HepG2 (cell line): ENCODE measurements around the gene APBB1.

ENCODE experiments used
- ARNT2 ChIP-seq: sonication (generic); formaldehyde crosslinking; IDR thresholded peaks from 2 replicates; pipeline ENCODE4 v1.8.0; 2022; ENCODE audit warnings: mild to moderate bottlenecking, low read depth, missing genetic modification reagents, moderate library complexity
- ARNTL ChIP-seq: sonication (generic); formaldehyde crosslinking; IDR thresholded peaks from 2 replicates; pipeline ENCODE4 v1.4.0; 2020; ENCODE audit warnings: mild to moderate bottlenecking, missing genetic modification reagents
- BHLHE40 ChIP-seq: IDR thresholded peaks from 2 replicates; pipeline ENCODE4 v1.6.1; 2011; ENCODE audit warnings: low read length, improper control_type of control experiment
- EHMT2 ChIP-seq: fragments of 200-600 bp; sonication (generic); IDR thresholded peaks from 2 replicates; pipeline ENCODE4 v1.7.0; 2017; ENCODE audit warnings: antibody characterized with exemption, low read depth, low read length, borderline replicate concordance
- EP300 ChIP-seq, 3 experiments: sonication (generic) in 1 of 3; formaldehyde crosslinking in 1 of 3; IDR thresholded peaks; 2 replicates each; pipeline versions ENCODE4 v1.5.1 to v1.6.1; 2011 to 2020; ENCODE audit warnings: low read depth in 2 of 3, low read length in 2 of 3, borderline replicate concordance in 1 of 3, improper control_type of control experiment in 1 of 3, mild to moderate bottlenecking in 1 of 3, missing genetic modification reagents in 1 of 3, moderate library complexity in 1 of 3
- MTA3 ChIP-seq: sonication (generic); formaldehyde crosslinking; IDR thresholded peaks from 2 replicates; pipeline ENCODE4 v1.4.0; 2020; ENCODE audit warnings: missing genetic modification reagents
- NFYB ChIP-seq: sonication (generic); formaldehyde crosslinking; IDR thresholded peaks from 2 replicates; pipeline ENCODE4 v1.4.0; 2020; ENCODE audit warnings: missing genetic modification reagents
- NRL ChIP-seq: sonication (generic); formaldehyde crosslinking; IDR thresholded peaks from 2 replicates; pipeline ENCODE4 v1.5.0; 2020; ENCODE audit warnings: missing genetic modification reagents, mild to moderate bottlenecking, moderate library complexity, borderline replicate concordance
- ZBTB7B ChIP-seq: sonication (generic); formaldehyde crosslinking; IDR thresholded peaks from 2 replicates; pipeline ENCODE4 v1.4.0; 2020; ENCODE audit warnings: missing genetic modification reagents
- ZNF607 ChIP-seq: sonication (generic); formaldehyde crosslinking; IDR thresholded peaks from 2 replicates; pipeline ENCODE4 v1.5.1; 2020; ENCODE audit warnings: missing genetic modification reagents, mild to moderate bottlenecking, borderline replicate concordance
- ZNF777 ChIP-seq: sonication (generic); formaldehyde crosslinking; IDR thresholded peaks from 2 replicates; pipeline ENCODE4 v1.4.0; 2020; ENCODE audit warnings: missing genetic modification reagents
- TF ChIP-seq, protein P1 (sequence below): sonication (generic); formaldehyde crosslinking; IDR thresholded peaks from 2 replicates; pipeline ENCODE4 v1.5.0; 2020; ENCODE audit warnings: missing genetic modification reagents
- TF ChIP-seq, protein P2 (sequence below): sonication (generic); IDR thresholded peaks from 2 replicates; pipeline ENCODE4 v1.6.1; 2016; ENCODE audit warnings: low read depth, borderline replicate concordance
- TF ChIP-seq, protein P3 (sequence below): sonication (generic); formaldehyde crosslinking; IDR thresholded peaks from 2 replicates; pipeline ENCODE4 v1.5.0; 2020; ENCODE audit warnings: mild to moderate bottlenecking, missing genetic modification reagents, moderate library complexity

DNA sequence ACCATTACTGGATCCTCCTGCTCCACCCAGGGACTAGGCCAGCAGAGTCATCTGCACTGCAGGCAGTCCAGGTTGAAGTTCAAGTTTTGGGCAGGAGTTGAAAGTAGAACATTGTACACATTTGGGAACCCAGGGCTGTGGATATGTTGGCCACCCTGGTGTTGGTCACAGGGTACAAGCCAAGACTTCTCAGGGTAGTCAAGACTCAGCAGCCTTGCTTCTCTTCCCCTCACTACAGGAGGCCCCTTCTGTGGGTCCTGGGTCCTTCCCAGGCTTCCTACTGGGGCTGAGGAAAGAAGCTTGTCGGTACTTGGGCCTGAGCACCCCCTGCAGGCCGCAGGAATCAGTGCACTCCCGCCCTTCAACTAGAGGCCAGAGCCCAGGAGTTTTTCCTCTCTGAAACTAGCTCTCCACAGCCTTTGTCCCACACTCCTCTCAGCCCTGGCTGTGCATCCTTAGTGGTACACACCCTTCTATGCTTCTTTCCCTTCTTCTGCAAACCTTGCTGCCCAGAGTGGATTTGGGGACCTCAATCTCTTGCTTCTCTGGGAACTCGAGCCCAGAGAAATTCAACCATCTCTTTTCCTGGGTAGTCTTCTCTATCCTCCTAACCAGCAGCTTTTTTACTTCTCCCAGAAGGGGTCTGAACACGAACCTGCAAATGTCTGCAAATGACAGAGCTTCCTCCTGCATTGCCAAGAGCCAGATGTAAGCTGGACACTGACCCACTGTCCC is 24.5 kb upstream of the APBB1 start:
- no peak for TF ChIP-seq EP300 (IDR thresholded peaks at IDR 0.05; ENCODE audit: low read depth in 2 of 2, low read length in 2 of 2)
- TF ChIP-seq EP300 (CRISPR knock-in tag; IDR thresholded peaks at IDR 0.05; ENCODE audit: borderline replicate concordance), result no peak
- no peak for TF ChIP-seq ZBTB7B (CRISPR knock-in tag)
- no peak for TF ChIP-seq ARNTL (CRISPR knock-in tag)
- TF ChIP-seq NRL (CRISPR knock-in tag), result no peak
- no peak for TF ChIP-seq NFYB (CRISPR knock-in tag)
- TF ChIP-seq, protein P1, sequence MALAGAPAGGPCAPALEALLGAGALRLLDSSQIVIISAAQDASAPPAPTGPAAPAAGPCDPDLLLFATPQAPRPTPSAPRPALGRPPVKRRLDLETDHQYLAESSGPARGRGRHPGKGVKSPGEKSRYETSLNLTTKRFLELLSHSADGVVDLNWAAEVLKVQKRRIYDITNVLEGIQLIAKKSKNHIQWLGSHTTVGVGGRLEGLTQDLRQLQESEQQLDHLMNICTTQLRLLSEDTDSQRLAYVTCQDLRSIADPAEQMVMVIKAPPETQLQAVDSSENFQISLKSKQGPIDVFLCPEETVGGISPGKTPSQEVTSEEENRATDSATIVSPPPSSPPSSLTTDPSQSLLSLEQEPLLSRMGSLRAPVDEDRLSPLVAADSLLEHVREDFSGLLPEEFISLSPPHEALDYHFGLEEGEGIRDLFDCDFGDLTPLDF (CRISPR knock-in tag), result no peak
- TF ChIP-seq ZNF777 (CRISPR knock-in tag), result no peak
- no peak for TF ChIP-seq EHMT2
- no peak for TF ChIP-seq MTA3
- TF ChIP-seq, protein P2, sequence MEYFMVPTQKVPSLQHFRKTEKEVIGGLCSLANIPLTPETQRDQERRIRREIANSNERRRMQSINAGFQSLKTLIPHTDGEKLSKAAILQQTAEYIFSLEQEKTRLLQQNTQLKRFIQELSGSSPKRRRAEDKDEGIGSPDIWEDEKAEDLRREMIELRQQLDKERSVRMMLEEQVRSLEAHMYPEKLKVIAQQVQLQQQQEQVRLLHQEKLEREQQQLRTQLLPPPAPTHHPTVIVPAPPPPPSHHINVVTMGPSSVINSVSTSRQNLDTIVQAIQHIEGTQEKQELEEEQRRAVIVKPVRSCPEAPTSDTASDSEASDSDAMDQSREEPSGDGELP, result no peak
- TF ChIP-seq ARNT2, result no peak
- TF ChIP-seq, protein P3, sequence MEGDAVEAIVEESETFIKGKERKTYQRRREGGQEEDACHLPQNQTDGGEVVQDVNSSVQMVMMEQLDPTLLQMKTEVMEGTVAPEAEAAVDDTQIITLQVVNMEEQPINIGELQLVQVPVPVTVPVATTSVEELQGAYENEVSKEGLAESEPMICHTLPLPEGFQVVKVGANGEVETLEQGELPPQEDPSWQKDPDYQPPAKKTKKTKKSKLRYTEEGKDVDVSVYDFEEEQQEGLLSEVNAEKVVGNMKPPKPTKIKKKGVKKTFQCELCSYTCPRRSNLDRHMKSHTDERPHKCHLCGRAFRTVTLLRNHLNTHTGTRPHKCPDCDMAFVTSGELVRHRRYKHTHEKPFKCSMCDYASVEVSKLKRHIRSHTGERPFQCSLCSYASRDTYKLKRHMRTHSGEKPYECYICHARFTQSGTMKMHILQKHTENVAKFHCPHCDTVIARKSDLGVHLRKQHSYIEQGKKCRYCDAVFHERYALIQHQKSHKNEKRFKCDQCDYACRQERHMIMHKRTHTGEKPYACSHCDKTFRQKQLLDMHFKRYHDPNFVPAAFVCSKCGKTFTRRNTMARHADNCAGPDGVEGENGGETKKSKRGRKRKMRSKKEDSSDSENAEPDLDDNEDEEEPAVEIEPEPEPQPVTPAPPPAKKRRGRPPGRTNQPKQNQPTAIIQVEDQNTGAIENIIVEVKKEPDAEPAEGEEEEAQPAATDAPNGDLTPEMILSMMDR (CRISPR knock-in tag), result peak; percentile 86
- no peak for TF ChIP-seq ZNF607
- TF ChIP-seq BHLHE40, result no peak
